Lower lobe of right lung (tissue), 2 donors: ENCODE data around the gene FAM107A. TPM values are rescaled to one million over a fixed set of nuclear protein-coding genes. Genes with fewer than 3 reads are reported as not detected.

Experiments used
- ATAC-seq, 2 donors: fragments of 200-7000 bp; cut with Tn5 transposase; one replicate each; pipeline ENCODE4 v1.9.1; 2020 to 2022; ENCODE audit warnings: mild to moderate bottlenecking in 2 of 2, moderate library complexity in 2 of 2
- DNase-seq: peaks from one replicate; pipeline ENCODE4 v3.0.0-alpha.2; 2020
- H3K27ac ChIP-seq: fragments of 200-600 bp; one replicate; pipeline ENCODE4 v1.8.0; 2022
- H3K27me3 ChIP-seq: fragments of 200-600 bp; one replicate; pipeline ENCODE4 v1.8.0; 2022; ENCODE audit warnings: low read depth
- H3K36me3 ChIP-seq: fragments of 200-600 bp; one replicate; pipeline ENCODE4 v1.8.0; 2022; ENCODE audit warnings: mild to moderate bottlenecking
- H3K4me1 ChIP-seq: fragments of 200-600 bp; one replicate; pipeline ENCODE4 v1.8.0; 2022
- H3K4me3 ChIP-seq: fragments of 200-600 bp; one replicate; pipeline ENCODE4 v1.8.0; 2022; ENCODE audit warnings: mild to moderate bottlenecking
- H3K9me3 ChIP-seq: fragments of 200-600 bp; one replicate; pipeline ENCODE4 v1.8.0; 2022
- CTCF ChIP-seq: fragments of 200-600 bp; IDR thresholded peaks from one replicate; pipeline ENCODE4 v1.8.0; 2022; ENCODE audit warnings: antibody characterized with exemption, mild to moderate bottlenecking
- intact Hi-C: fragments of 100-400 bp; cut with DNase I; formaldehyde crosslinking; loops from one replicate; pipeline ENCODE4 v1.11.0; 2022
- total RNA-seq: library from RNA; stranded (reverse); fragmentation: NEBNext Ultra II Directional; extraction: Animal tissue kit (Norgen Biotek cat#: 25700); gene quantifications from one replicate; pipeline ENCODE4 v1.2.1, GENCODE V29; 2021
- donor health status: DM: no; HTN: yes; CAD: no; lungs with severe emphysema.

FAM107A gene
- total RNA-seq, 1 donor from 2014 or later: 74.5 TPM

- H3K36me3 ChIP-seq: no peaks in the 10 kb centered on the region
- ATAC-seq (no peak), DNase-seq (no peak)
- no peaks in the 10 kb centered on the region for H3K4me1 ChIP-seq
- H3K9me3 ChIP-seq: peaks cover under 1% of the 10 kb centered on the region
- H3K27me3 ChIP-seq: no peaks in the 10 kb centered on the region
- intact Hi-C loops: no loop called here
- TF ChIP-seq CTCF: no peak
- H3K4me3 ChIP-seq: no peak overlapping the region
- H3K27ac ChIP-seq: no peak overlapping the region
Measured at GRCh38 chr3:58556761-58557221, 20.4 kb downstream of the FAM107A start.

- Histone ChIP-seq H3K9me3 (peaks cover 5% of the 10 kb centered on the region), H3K4me3 (no peak overlapping the region), H3K27me3 (no peaks in the 10 kb centered on the region), H3K27ac (no peak overlapping the region), H3K36me3 (no peaks in the 10 kb centered on the region), H3K4me1 (no peaks in the 10 kb centered on the region)
- no peak for TF ChIP-seq CTCF
- DNase-seq (no peak), ATAC-seq (no peak)
- intact Hi-C loops: no loop called here
Measured at GRCh38 chr3:58556001-58556400, 21.2 kb downstream of the FAM107A start.

GRCh38 chr3:58555203-58555602 lies 22.0 kb downstream of the FAM107A start:
- Histone ChIP-seq H3K27ac (no peak overlapping the region), H3K27me3 (no peaks in the 10 kb centered on the region), H3K4me1 (no peaks in the 10 kb centered on the region), H3K4me3 (no peak overlapping the region), H3K9me3 (peaks cover 5% of the 10 kb centered on the region), H3K36me3 (no peaks in the 10 kb centered on the region)
- intact Hi-C loops: no loop called here
- TF ChIP-seq CTCF: no peak
- ATAC-seq: no peak
- no peak for DNase-seq

GRCh38 chr3:58553003-58553402 lies 24.2 kb downstream of the FAM107A start:
- no peak for ATAC-seq
- intact Hi-C loops: no loop called here

GRCh38 chr3:58551636-58552180 lies 25.5 kb downstream of the FAM107A start:
- Histone ChIP-seq H3K27ac (no peak overlapping the region), H3K36me3 (no peaks in the 10 kb centered on the region), H3K4me3 (no peak overlapping the region), H3K27me3 (no peaks in the 10 kb centered on the region), H3K9me3 (peaks cover 5% of the 10 kb centered on the region), H3K4me1 (no peaks in the 10 kb centered on the region)
- ATAC-seq: no peak
- DNase-seq: no peak
- no peak for TF ChIP-seq CTCF
- intact Hi-C loops: no loop called here

More at GRCh38 chr3:58553003-58553402, 24.2 kb downstream of the FAM107A start:
- no peaks in the 10 kb centered on the region for H3K27me3 ChIP-seq
- no peak for DNase-seq
- no peaks in the 10 kb centered on the region for H3K4me1 ChIP-seq
- TF ChIP-seq CTCF: no peak
- H3K36me3 ChIP-seq: no peaks in the 10 kb centered on the region
- H3K9me3 ChIP-seq: peaks cover 5% of the 10 kb centered on the region
- no peak overlapping the region for H3K27ac ChIP-seq
- no peak overlapping the region for H3K4me3 ChIP-seq
